OCI-LY1 (cell line): ENCODE results near the gene RBL1.

Source experiments
- EZH2 ChIP-seq: fragments of 200-600 bp; sonication (generic), shearing (Covaris generic); IDR thresholded peaks from 2 replicates; pipeline ENCODE4 v1.8.0; 2017; ENCODE audit warnings: borderline replicate concordance, mixed run types, mild to moderate bottlenecking, antibody characterized with exemption, low read length, moderate library complexity, mixed read lengths
- TF ChIP-seq, protein P1 (sequence below): fragments of 200-600 bp; sonication (generic), shearing (Covaris generic); IDR thresholded peaks from 2 replicates; pipeline ENCODE4 v1.5.1; 2017; ENCODE audit warnings: mild to moderate bottlenecking, antibody characterized with exemption, low read length, moderate library complexity, mixed read lengths

DNA sequence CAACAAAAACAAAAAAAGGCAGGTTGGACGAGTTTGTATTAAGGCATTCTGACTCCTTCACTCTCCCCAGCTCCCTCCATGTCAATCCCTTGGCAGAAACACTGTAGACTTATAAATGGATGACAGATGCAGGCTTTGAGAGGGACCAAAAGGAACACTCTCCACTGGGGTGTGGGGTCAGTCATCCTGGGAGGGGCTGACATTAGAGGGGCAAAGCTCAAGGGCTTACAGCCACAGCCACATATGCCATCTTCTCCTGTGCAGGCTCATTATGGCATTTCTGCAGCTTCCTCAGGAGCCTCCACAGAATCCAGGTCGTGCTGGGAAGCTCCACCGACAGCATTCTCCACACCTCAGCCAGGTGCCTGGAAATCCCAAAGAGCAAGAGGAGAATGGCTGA, 33.0 kb upstream of the RBL1 start:
- TF ChIP-seq, protein P1, sequence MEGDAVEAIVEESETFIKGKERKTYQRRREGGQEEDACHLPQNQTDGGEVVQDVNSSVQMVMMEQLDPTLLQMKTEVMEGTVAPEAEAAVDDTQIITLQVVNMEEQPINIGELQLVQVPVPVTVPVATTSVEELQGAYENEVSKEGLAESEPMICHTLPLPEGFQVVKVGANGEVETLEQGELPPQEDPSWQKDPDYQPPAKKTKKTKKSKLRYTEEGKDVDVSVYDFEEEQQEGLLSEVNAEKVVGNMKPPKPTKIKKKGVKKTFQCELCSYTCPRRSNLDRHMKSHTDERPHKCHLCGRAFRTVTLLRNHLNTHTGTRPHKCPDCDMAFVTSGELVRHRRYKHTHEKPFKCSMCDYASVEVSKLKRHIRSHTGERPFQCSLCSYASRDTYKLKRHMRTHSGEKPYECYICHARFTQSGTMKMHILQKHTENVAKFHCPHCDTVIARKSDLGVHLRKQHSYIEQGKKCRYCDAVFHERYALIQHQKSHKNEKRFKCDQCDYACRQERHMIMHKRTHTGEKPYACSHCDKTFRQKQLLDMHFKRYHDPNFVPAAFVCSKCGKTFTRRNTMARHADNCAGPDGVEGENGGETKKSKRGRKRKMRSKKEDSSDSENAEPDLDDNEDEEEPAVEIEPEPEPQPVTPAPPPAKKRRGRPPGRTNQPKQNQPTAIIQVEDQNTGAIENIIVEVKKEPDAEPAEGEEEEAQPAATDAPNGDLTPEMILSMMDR = no peak
- TF ChIP-seq EZH2 = no peak
